Stomach smooth muscle (tissue), 2 donors: ENCODE measurements around the gene S100A8.
"Not testable (repeated sequence)": the region's sequence is repeated elsewhere in the genome, so short reads cannot be mapped to it uniquely, and the experiment has no call there.

Experiments used
- H3K27ac ChIP-seq: one replicate; pipeline ENCODE4 v1.7.0; 2013; ENCODE audit warnings: mild to moderate bottlenecking, low read length, inconsistent platforms
- H3K27me3 ChIP-seq, 2 donors: one replicate each; pipeline ENCODE4 v1.7.0; 2013; ENCODE audit warnings: low read length in 2 of 2; ENCODE audit not compliant: insufficient read depth in 2 of 2, control insufficient read depth in 1 of 2
- H3K36me3 ChIP-seq, 2 donors: one replicate each; pipeline ENCODE4 v1.7.0; 2013; ENCODE audit warnings: low read length in 2 of 2; ENCODE audit not compliant: control insufficient read depth in 2 of 2, insufficient read depth in 2 of 2
- H3K4me1 ChIP-seq: one replicate; pipeline ENCODE4 v1.7.0; 2013; ENCODE audit warnings: low read length; ENCODE audit not compliant: control insufficient read depth, insufficient read depth
- H3K4me3 ChIP-seq, 2 donors: one replicate each; pipeline ENCODE4 v1.7.0; 2013; ENCODE audit warnings: low read length in 2 of 2
- H3K9ac ChIP-seq, 2 donors: one replicate each; pipeline ENCODE4 v1.7.0; 2013; ENCODE audit warnings: low read length in 2 of 2, mild to moderate bottlenecking in 1 of 2
- H3K9me3 ChIP-seq, 2 donors: one replicate each; pipeline ENCODE4 v1.7.0; 2013; ENCODE audit warnings: low read length in 2 of 2; ENCODE audit not compliant: control insufficient read depth in 2 of 2
- donor health status: healthy.
- donor health status: Pancreatic carcinoma.

Gene S100A8

DNA sequence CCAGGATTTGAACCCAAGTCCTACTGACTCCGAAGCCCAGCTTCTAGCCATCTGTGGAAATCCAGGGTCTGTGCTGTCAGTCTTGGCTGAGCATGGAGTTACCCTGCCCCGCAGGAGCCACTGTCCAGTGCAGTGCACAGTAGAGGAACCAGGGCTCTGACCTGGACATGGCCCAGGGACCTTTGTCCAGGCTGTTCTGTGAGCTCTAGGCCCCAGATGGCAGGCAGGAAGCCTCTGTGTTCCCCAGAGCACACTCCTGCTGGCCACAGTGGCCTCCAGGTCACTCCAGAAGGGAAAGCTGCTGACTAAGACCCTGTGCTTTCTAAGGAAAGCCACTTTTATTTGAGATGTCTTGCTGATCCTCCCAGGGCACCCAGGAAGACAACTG lies 39.3 kb upstream of the S100A8 start:
- no peaks in the 10 kb centered on the region for H3K36me3 ChIP-seq
- H3K27me3 ChIP-seq: peaks cover 0 to 10% of the 10 kb centered on the region in 2 donors
- H3K9ac ChIP-seq: no peak overlapping the region
- H3K4me3 ChIP-seq: no peak overlapping the region
- no peaks in the 10 kb centered on the region for H3K9me3 ChIP-seq
- no peaks in the 10 kb centered on the region for H3K4me1 ChIP-seq
- no peak overlapping the region for H3K27ac ChIP-seq

DNA sequence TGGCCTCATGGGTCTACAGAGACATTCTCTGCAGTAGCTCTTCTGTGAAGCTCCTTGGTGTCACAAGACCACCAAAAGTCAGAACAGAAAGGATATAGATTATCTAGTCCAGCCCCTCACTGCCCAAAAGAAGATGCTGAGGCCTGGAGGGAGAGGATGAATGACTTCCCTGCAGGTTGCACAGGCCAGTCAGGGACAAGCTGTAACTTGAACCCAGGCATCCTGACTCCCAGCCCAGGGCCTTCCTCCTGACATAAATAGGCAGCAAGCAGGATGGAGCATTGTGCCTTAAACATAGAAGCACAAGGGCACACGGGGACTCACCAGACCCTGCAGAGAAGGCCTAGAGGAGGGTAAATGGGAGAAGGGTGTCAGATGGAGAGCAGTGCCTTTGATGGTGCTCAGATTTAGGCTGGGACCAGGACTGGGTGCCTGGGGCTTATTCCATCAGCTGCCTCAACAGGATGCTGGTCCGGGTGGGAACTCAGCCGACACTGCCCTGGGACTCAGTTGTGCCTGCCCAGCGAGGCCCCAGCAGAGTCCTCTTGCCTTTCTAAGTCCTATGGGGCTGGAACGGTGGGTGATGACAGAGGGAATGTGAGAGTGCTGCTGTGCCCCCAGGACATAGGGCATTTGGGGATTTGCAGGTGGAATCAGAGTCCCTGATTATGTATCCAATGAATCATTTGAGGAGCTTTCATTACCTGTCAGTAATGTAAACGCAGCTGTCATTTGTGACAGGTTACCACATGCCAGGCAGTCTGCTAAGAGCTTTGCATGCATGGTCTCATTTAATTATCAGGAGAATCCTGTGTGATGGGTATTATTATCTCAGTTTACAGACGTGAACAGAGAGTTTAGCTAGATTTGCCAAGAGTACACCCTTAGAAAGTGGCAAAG lies 38.6 kb upstream of the S100A8 start:
- Histone ChIP-seq H3K27me3 (peaks cover 0 to 10% of the 10 kb centered on the region in 2 donors), H3K4me1 (no peaks in the 10 kb centered on the region), H3K4me3 (no peak overlapping the region), H3K9me3 (no peaks in the 10 kb centered on the region), H3K27ac (no peak overlapping the region), H3K9ac (no peak overlapping the region), H3K36me3 (no peaks in the 10 kb centered on the region)

- Histone ChIP-seq H3K9ac (no peak overlapping the region), H3K9me3 (no peaks in the 10 kb centered on the region), H3K36me3 (no peaks in the 10 kb centered on the region), H3K4me3 (no peak overlapping the region), H3K27ac (no peak overlapping the region), H3K4me1 (no peaks in the 10 kb centered on the region), H3K27me3 (peaks cover 0 to 10% of the 10 kb centered on the region in 2 donors)
Observed at GRCh38 chr1:153428791-153429190, 37.9 kb upstream of the S100A8 start.

DNA sequence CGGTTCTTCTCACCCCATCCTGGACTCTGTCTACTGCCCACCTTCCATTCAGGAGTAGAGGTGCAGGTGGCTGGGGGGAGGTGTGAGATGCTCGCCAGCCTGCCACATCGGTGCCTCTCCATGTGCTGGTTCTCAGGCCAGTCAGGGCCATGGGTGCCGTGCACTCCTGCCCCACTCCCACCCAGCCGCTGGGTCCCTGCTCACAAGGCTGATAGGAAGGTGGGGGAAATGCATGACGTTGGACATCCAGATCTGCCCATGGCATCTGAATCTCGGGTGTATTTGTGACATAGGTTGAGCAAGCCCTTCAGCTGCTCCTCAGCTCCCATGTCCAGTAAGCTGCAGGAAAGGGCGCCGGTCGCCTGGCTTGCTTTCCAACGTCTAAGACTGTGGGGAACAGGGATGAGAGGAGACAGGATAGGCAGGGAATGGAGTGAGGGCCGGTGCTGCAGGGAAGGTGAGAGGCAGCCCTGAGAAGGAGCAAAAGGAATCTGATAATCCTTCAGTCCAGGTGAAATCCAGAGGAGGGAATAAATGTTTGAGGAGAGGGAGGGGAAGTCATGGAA lies 37.3 kb upstream of the S100A8 start:
- no peak overlapping the region for H3K4me3 ChIP-seq
- no peaks in the 10 kb centered on the region for H3K4me1 ChIP-seq
- no peaks in the 10 kb centered on the region for H3K9me3 ChIP-seq
- no peak overlapping the region for H3K27ac ChIP-seq
- H3K36me3 ChIP-seq: no peaks in the 10 kb centered on the region
- peaks cover 0 to 8% of the 10 kb centered on the region in 2 donors for H3K27me3 ChIP-seq
- H3K9ac ChIP-seq: no peak overlapping the region

DNA sequence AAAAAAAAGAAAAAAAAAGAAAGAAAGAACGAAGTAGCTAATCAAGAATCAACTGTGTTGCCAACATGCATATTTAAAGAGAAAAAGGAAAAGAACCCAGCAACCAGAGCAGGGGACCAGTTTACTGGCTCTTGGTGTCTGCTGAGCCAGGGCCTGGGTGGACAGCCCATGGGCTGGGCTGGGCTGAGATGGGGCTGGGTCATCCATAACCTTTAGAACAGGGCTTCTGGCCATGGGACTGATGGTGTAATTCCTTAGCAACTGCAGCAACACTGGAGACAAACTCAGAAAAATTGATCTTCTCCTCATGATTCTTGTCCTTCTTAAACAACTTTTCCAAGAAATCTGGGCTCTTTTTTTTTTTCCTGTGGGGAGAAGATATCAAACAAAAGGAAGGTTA lies 35.9 kb upstream of the S100A8 start:
- Histone ChIP-seq H3K4me1 (no peaks in the 10 kb centered on the region), H3K9me3 (no peaks in the 10 kb centered on the region), H3K9ac (no peak overlapping the region), H3K36me3 (no peaks in the 10 kb centered on the region), H3K4me3 (no peak overlapping the region), H3K27ac (no peak overlapping the region), H3K27me3 (peaks cover 0 to 8% of the 10 kb centered on the region in 2 donors)

GRCh38 chr1:153422450-153423068 lies 31.7 kb upstream of the S100A8 start:
- no peak overlapping the region for H3K9ac ChIP-seq
- no peaks in the 10 kb centered on the region for H3K9me3 ChIP-seq
- H3K4me3 ChIP-seq: no peak overlapping the region
- H3K27ac ChIP-seq: no peak overlapping the region
- no peaks in the 10 kb centered on the region for H3K4me1 ChIP-seq
- peaks cover 3% of the 10 kb centered on the region in 2 donors for H3K27me3 ChIP-seq
- H3K36me3 ChIP-seq: no peaks in the 10 kb centered on the region

DNA sequence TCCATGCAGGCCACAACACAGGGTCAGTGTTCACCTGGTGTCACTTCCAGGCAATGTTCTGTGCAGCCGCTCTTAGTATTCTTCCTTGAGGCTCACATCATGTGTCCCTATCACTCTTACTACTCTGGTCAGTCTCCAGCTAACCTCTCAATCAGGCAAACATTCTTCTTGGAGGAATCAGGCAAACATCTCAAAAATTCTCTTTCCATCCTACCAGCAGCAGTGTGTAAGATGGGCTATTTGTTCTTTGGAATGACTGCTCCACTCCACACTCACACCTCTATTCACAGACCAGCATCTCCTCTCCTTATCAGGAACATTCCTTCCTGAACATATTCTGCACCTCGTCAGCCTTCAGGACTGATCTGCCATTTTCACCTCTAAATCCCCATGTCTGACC lies 29.4 kb upstream of the S100A8 start:
- Histone ChIP-seq H3K9me3 (no peaks in the 10 kb centered on the region), H3K36me3 (no peaks in the 10 kb centered on the region), H3K27me3 (peaks cover 3 to 4% of the 10 kb centered on the region in 2 donors), H3K9ac (no peak overlapping the region), H3K4me1 (no peaks in the 10 kb centered on the region), H3K27ac (no peak overlapping the region), H3K4me3 (no peak overlapping the region)

DNA sequence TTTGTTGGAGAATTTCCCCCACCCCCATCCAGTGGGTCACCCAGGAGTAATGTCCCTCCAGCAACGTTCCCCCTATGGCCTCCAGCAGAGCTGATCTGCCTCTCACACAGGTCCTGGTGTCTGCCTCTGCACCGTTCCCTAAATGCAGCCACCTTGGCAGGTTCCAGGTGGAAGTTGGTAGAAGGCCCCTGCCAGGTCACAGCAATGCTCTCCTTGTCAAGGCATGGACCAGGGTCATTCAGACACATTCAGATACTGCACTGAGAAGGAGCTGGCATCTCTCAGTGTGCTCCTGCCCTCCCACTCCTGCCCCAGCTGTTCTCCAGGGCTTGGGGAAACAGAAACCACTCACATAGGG lies 28.5 kb upstream of the S100A8 start:
- H3K27ac ChIP-seq, H3K9me3 ChIP-seq, H3K27me3 ChIP-seq, H3K4me3 ChIP-seq, H3K9ac ChIP-seq, H3K4me1 ChIP-seq, H3K36me3 ChIP-seq: not testable (repeated sequence)

DNA sequence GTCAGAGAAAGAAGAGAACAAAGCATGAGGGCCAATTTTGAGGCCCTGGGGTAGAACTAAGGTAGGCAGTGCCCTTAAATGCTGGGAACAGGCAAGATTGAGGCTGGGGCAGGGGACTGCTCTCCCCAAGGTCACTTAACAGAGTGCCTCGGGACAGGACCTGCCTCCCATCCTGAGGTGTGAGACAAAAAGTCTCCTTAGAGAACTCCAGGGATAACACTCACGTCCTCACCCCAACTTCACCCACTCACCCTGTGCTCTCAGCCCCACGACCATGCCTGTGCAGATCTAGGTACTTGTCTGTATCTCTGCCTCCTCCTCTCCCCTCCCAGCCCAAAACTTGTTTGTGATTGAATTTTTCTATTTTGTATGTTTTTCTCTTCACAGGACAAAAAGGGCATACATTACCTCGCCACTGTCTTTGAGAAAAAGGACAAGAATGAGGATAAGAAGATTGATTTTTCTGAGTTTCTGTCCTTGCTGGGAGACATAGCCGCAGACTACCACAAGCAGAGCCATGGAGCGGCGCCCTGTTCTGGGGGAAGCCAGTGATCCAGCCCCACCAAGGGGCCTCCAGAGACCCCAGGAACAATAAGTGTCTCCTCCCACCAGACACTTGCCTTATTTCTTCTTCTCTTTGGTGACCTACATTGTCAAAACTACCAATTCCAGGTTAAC lies 28.0 kb upstream of the S100A8 start:
- not testable (repeated sequence) for H3K4me1 ChIP-seq, H3K9me3 ChIP-seq, H3K27me3 ChIP-seq, H3K27ac ChIP-seq, H3K9ac ChIP-seq, H3K4me3 ChIP-seq, H3K36me3 ChIP-seq

DNA sequence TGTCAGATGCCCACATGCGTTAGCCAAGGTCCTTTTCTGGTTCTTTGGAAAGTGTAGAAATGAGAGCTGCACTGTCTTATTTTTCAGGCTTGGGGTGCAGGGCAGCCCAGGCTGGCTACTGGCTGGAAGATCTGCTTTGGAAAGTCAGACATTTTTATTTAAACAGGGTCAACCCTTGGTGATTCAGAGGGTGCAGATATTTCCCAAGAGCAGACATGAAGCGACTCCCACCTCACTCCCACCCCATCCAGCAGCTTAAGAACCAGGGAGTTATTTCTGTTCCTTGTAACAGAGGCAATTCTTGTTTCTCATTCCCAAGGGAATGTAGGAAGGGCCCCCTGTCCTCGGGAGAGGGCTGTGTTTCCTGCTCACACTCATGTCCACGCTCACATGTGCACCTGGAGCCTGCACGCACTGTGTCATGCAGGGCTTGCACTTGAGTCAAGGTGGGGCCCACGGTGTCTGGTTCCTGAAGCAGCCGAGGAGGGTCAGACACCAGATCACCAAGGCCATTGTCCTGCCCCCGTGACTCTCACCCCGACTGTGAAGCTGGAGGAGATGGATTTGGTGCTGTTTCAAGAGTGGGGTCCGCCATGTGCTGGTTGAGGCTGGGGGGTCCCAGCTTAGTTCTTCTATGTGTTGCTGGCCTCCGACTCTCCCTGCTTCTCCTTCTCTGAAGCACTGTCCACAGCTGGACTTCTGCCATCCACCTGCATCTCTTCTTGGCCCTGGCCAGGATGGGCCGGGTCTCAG lies 26.4 kb upstream of the S100A8 start:
- no peak overlapping the region for H3K4me3 ChIP-seq
- peaks cover 3 to 4% of the 10 kb centered on the region in 2 donors for H3K27me3 ChIP-seq
- peaks cover 0 to 6% of the 10 kb centered on the region in 2 donors for H3K9me3 ChIP-seq
- no peaks in the 10 kb centered on the region for H3K36me3 ChIP-seq
- no peak overlapping the region for H3K27ac ChIP-seq
- no peak overlapping the region for H3K9ac ChIP-seq
- no peaks in the 10 kb centered on the region for H3K4me1 ChIP-seq
